HG03520 (cell line): ENCODE measurements around the gene FYN.
"Not testable (repeated sequence)": the region's sequence is repeated elsewhere in the genome, so short reads cannot be mapped to it uniquely, and the experiment has no call there.

ENCODE experiments used
- ATAC-seq: cut with Tn5 transposase; IDR thresholded peaks from one replicate; pipeline ENCODE4 v1.9.1; 2021; ENCODE audit warnings: mild to moderate bottlenecking, moderate library complexity; ENCODE audit not compliant: unreplicated experiment

Gene FYN

GRCh38 chr6:111873178-111874024, at the start of gene FYN:
TSS of gene FYN (minus strand) at chr6:111873452. CDS start at chr6:111720051, 153,401 bp downstream.
- peak; percentile 98 for ATAC-seq

GRCh38 chr6:111922454-111923297, 49.4 kb upstream of the FYN start:
- no peak for ATAC-seq

GRCh38 chr6:111921103-111921502, 47.9 kb upstream of the FYN start:
- no peak for ATAC-seq

- ATAC-seq, result no peak
These were observed 47.3 kb upstream of the FYN start for GRCh38 chr6:111920578-111920977.

GRCh38 chr6:111918825-111919224, 45.6 kb upstream of the FYN start:
- ATAC-seq, result no peak

- no peak for ATAC-seq
These were observed 43.5 kb upstream of the FYN start for GRCh38 chr6:111916747-111917146.

- ATAC-seq, result no peak
These were observed 41.4 kb upstream of the FYN start for GRCh38 chr6:111914617-111915016.

GRCh38 chr6:111912904-111913303, 39.7 kb upstream of the FYN start:
- ATAC-seq, result no peak

GRCh38 chr6:111911428-111911827, 38.2 kb upstream of the FYN start:
- ATAC-seq, result no peak

- no peak for ATAC-seq
These were observed 36.0 kb upstream of the FYN start for GRCh38 chr6:111909238-111909637.

GRCh38 chr6:111908365-111908764, 35.1 kb upstream of the FYN start:
- ATAC-seq, result not testable (repeated sequence)

GRCh38 chr6:111900735-111901134, 27.5 kb upstream of the FYN start:
- no peak for ATAC-seq

GRCh38 chr6:111899531-111899930, 26.3 kb upstream of the FYN start:
- ATAC-seq, result no peak

GRCh38 chr6:111898452-111898851, 25.2 kb upstream of the FYN start:
- ATAC-seq, result no peak

- ATAC-seq, result no peak
These were observed 21.7 kb upstream of the FYN start for GRCh38 chr6:111894951-111895350.

- ATAC-seq, result no peak
These were observed 21.0 kb upstream of the FYN start for GRCh38 chr6:111894272-111894671.

GRCh38 chr6:111892431-111892830, 19.2 kb upstream of the FYN start:
- ATAC-seq, result no peak

GRCh38 chr6:111890988-111891387, 17.7 kb upstream of the FYN start:
- ATAC-seq, result no peak

GRCh38 chr6:111888928-111889695, 15.9 kb upstream of the FYN start:
- ATAC-seq, result no peak

- ATAC-seq, result not testable (repeated sequence)
These were observed 13.5 kb upstream of the FYN start for GRCh38 chr6:111886793-111887192.

GRCh38 chr6:111885373-111886027, 12.2 kb upstream of the FYN start:
- no peak for ATAC-seq
